Cardiac fibroblast (primary cell): ENCODE results near the gene TRPV2.

Experiments used
- DNase-seq, 2 donors: peaks; one replicate each; pipeline versions ENCODE4 v3.0.0 to v3.0.0-alpha.2; 2010; ENCODE audit warnings: low read depth in 2 of 2
- H3K4me3 ChIP-seq, 2 donors: replicated peaks in 1 of 2; 1 replicate in 1 of 2; 2 replicates in 1 of 2; pipeline ENCODE4 v1.5.1; 2011; ENCODE audit warnings: low read depth in 2 of 2, low read length in 2 of 2, mild to moderate bottlenecking in 2 of 2, moderate library complexity in 1 of 2
- CTCF ChIP-seq: IDR thresholded peaks from one replicate; pipeline ENCODE4 v1.5.1; 2011; ENCODE audit warnings: low read depth, mild to moderate bottlenecking, low read length, inconsistent platforms

TRPV2 gene

GRCh38 chr17:16442594-16443510 is 27.5 kb downstream of the TRPV2 start:
- H3K4me3 ChIP-seq: no peak overlapping the region
- peak in 1 of 2 donors; percentile 28 for DNase-seq
- TF ChIP-seq CTCF: no peak

- no peak for TF ChIP-seq CTCF
- H3K4me3 ChIP-seq: no peak overlapping the region
- DNase-seq: no peak
Measured at GRCh38 chr17:16443511-16444257, 28.3 kb downstream of the TRPV2 start.

GRCh38 chr17:16444258-16444886 is 29.0 kb downstream of the TRPV2 start:
- DNase-seq: no peak
- TF ChIP-seq CTCF: no peak
- H3K4me3 ChIP-seq: no peak overlapping the region

DNA sequence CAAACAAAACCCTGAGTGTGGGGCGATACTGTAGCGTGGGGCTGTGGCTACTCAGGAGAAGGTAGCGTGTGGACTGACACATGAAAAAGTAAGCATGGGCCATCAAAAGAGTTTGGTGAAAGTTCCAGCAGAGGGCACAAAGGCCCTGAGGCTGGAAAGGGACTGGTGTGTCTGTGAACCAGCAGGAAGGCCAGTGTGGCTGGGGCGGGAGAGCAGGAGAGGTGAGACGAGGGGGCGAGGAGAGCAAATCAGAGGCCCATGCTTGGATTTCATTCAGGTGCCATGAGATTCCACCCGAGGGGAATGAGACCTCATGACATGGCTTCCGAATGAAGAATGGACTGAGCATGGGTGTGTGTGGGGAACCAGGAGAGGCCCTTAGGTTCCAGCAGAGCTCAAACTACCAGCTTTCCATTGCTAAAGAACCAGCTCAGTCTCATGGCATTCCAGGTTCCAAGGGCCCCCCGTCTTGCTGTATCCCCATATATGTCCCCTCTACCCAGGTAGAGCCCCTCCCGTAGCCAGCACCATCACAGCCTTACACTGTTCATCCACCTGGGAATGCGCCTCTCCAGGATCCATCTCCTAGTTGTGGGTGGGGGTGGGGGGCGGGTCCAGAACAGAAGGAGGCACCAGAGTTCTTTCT is 31.1 kb downstream of the TRPV2 start:
- no peak for TF ChIP-seq CTCF
- no peak overlapping the region for H3K4me3 ChIP-seq
- DNase-seq: no peak

DNA sequence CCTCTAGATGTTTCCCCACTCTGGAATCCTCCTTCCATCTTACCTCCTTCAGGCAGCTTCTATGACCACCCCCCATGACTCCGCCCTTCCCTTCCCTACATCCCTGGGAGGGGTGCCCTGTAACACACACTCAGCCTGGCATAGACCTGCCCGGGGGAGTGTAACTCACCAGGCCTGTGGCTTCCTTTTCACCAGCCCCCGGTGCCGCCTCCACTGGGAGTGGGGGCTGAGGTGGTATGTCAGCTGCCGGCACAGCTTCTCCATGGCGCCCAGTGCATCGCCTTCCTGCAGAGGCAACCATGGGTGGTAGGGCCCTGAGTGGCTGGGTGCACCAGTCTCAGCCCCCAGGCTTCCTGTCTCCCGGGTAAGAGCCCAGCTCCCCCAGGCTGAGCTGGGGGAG is 32.3 kb downstream of the TRPV2 start:
- DNase-seq: no peak
- no peak for TF ChIP-seq CTCF
- H3K4me3 ChIP-seq: no peak overlapping the region

DNA sequence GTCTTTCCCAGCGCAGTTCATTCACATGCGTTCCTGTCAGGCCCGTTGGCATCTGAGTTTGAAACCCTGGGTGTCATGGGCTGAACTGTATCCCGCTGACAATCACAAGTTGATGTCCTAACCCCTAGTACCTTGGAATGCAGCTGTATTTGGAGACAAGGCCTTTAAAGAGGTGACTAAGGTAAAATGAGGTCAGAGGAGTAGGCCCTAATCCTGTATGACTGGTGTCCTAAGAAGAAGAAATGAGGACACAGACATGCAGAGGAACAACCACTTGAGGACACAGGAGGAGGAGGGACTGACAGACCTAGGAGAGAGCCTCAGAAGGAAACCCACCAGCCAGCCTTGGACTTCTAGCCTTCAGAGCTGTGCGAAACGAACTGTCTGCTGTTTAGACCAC is 33.1 kb downstream of the TRPV2 start:
- TF ChIP-seq CTCF: no peak
- no peak for DNase-seq

More for the DNA sequence above, 33.1 kb downstream of the TRPV2 start:
- H3K4me3 ChIP-seq: no peak overlapping the region
